Naive thymus-derived CD4-positive, alpha-beta T cell (primary cell): Measurements from ENCODE around the gene BRSK2. TPM values are rescaled to one million over a fixed set of nuclear protein-coding genes. Genes with fewer than 3 reads are reported as not detected.

ENCODE experiments used
- ATAC-seq: fragments of 150-1000 bp; cut with Tn5 transposase; 2 replicates; pipeline ENCODE4 v1.10.0; 2021; ENCODE audit warnings: mild to moderate bottlenecking, moderate library complexity
- CTCF ChIA-PET: fragments of 350-600 bp; sonication (Branson Sonifier 250); formaldehyde crosslinking; loops from one replicate; lab custom pipeline; 2021; ENCODE audit warnings: antibody characterized with exemption; lab: Charles Lee
- POLR2A ChIA-PET: fragments of 350-600 bp; sonication (Branson Sonifier 250); formaldehyde crosslinking; loops from one replicate; lab custom pipeline; 2021; ENCODE audit warnings: antibody characterized with exemption, inconsistent platforms; lab: Charles Lee
- DNase-seq, 9 donors: peaks; one replicate each; pipeline versions ENCODE4 v3.0.0 to v3.0.0-alpha.2; 2020 to 2022; ENCODE audit warnings: mixed read lengths in 1 of 9
- H3K27ac ChIP-seq: one replicate; pipeline ENCODE4 v1.7.0; 2013; ENCODE audit warnings: mild to moderate bottlenecking, low read depth, low read length, moderate library complexity
- H3K27me3 ChIP-seq, 2 donors: one replicate each; pipeline ENCODE4 v1.7.0; 2013; ENCODE audit warnings: low read length in 2 of 2, mild to moderate bottlenecking in 2 of 2, moderate library complexity in 2 of 2; ENCODE audit not compliant: control insufficient read depth in 2 of 2, insufficient read depth in 2 of 2
- H3K36me3 ChIP-seq, 3 experiments: 1 replicate in 2 of 3; 2 replicates in 1 of 3; pipeline ENCODE4 v1.7.0; 2013; ENCODE audit warnings: low read length in 3 of 3, mild to moderate bottlenecking in 3 of 3, moderate library complexity in 1 of 3; ENCODE audit not compliant: insufficient read depth in 3 of 3, control insufficient read depth in 2 of 3
- H3K4me1 ChIP-seq, 2 donors: one replicate each; pipeline ENCODE4 v1.7.0; 2013; ENCODE audit warnings: low read length in 2 of 2, mild to moderate bottlenecking in 2 of 2, moderate library complexity in 1 of 2; ENCODE audit not compliant: control insufficient read depth in 2 of 2, insufficient read depth in 2 of 2
- H3K4me3 ChIP-seq: 2 replicates; pipeline ENCODE4 v1.7.0; 2013; ENCODE audit warnings: mild to moderate bottlenecking, low read length
- H3K9me3 ChIP-seq, 3 experiments: 1 replicate in 2 of 3; 2 replicates in 1 of 3; pipeline ENCODE4 v1.7.0; 2013; ENCODE audit warnings: low read length in 3 of 3; ENCODE audit not compliant: control insufficient read depth in 2 of 3
- H3K27ac Mint-ChIP-seq, 9 donors: one replicate each; pipeline ENCODE4 v1.8.0; 2020 to 2022; ENCODE audit warnings: mixed read lengths in 9 of 9, mild to moderate bottlenecking in 8 of 9, moderate library complexity in 5 of 9, inconsistent platforms in 2 of 9
- H3K27me3 Mint-ChIP-seq, 5 donors: one replicate each; pipeline ENCODE4 v1.8.0; 2021 to 2022; ENCODE audit warnings: mixed read lengths in 5 of 5, mild to moderate bottlenecking in 1 of 5
- H3K36me3 Mint-ChIP-seq, 5 donors: one replicate each; pipeline ENCODE4 v1.8.0; 2020 to 2022; ENCODE audit warnings: mixed read lengths in 5 of 5, mild to moderate bottlenecking in 3 of 5, inconsistent platforms in 1 of 5
- H3K4me1 Mint-ChIP-seq, 7 donors: one replicate each; pipeline ENCODE4 v1.8.0; 2020 to 2022; ENCODE audit warnings: mixed read lengths in 7 of 7, mild to moderate bottlenecking in 3 of 7, inconsistent platforms in 1 of 7
- H3K4me3 Mint-ChIP-seq, 10 donors: one replicate each; pipeline ENCODE4 v1.8.0; 2020 to 2022; ENCODE audit warnings: mild to moderate bottlenecking in 10 of 10, mixed read lengths in 10 of 10, moderate library complexity in 6 of 10, inconsistent platforms in 2 of 10
- H3K9me3 Mint-ChIP-seq, 11 donors: one replicate each; pipeline ENCODE4 v1.8.0; 2020 to 2022; ENCODE audit warnings: mixed read lengths in 11 of 11, mild to moderate bottlenecking in 4 of 11, inconsistent platforms in 1 of 11, moderate library complexity in 1 of 11
- intact Hi-C, 2 donors: fragments of 100-400 bp; cut with micrococcal nuclease; formaldehyde crosslinking; loops; one replicate each; pipeline ENCODE4 v1.15.1; 2023
- polyA plus RNA-seq, 2 donors: library from polyadenylated mRNA; unstranded; fragments of 300-500 nt; fragmentation: Illumina TruSeq; gene quantifications; one replicate each; pipeline ENCODE4 v1.2.3, GENCODE V29; 2021
- total RNA-seq, 6 experiments: library from RNA in 5 of 6; stranded (reverse) in 5 of 6; gene quantifications; 1 replicate in 5 of 6; 2 replicates in 1 of 6; pipeline ENCODE4 v1.2.3 and lab custom pipeline; 2021 to 2026

The BRSK2 gene
- total and polyA plus RNA-seq, 7 experiments from 2014 or later = 0.27 to 0.51 (median 0.30) TPM; not detected in 4

- peaks cover 7 to 8% of the 10 kb centered on the region in 2 donors for H3K4me1 ChIP-seq
- no peaks in the 10 kb centered on the region for H3K9me3 ChIP-seq
- ChIA-PET CTCF (no interaction called here), POLR2A (no interaction called here)
- Mint-ChIP-seq H3K27me3 (peaks cover 23 to 33% (median 26%) of the 10 kb centered on the region in 5 donors), H3K4me3 (peak overlapping the region in 1 of 10 donors; percentile 34), H3K9me3 (no peaks in the 10 kb centered on the region), H3K4me1 (peaks cover 0 to 8% (median 5%) of the 10 kb centered on the region in 7 donors), H3K27ac (no peak overlapping the region), H3K36me3 (no peaks in the 10 kb centered on the region)
- H3K4me3 ChIP-seq = no peak overlapping the region
- H3K36me3 ChIP-seq = no peaks in the 10 kb centered on the region
- DNase-seq = no peak
- no peaks in the 10 kb centered on the region for H3K27me3 ChIP-seq
- intact Hi-C loops = no loop called here
- no peak for ATAC-seq
- H3K27ac ChIP-seq = no peak overlapping the region
These were observed 3.4 kb downstream of the BRSK2 start for GRCh38 chr11:1393038-1393710.

GRCh38 chr11:1394936-1395772 lies 5.4 kb downstream of the BRSK2 start:
- Histone ChIP-seq H3K9me3 (no peaks in the 10 kb centered on the region), H3K4me1 (no peaks in the 10 kb centered on the region), H3K4me3 (no peak overlapping the region), H3K36me3 (no peaks in the 10 kb centered on the region), H3K27ac (no peak overlapping the region), H3K27me3 (no peaks in the 10 kb centered on the region)
- intact Hi-C loops = no loop called here
- Mint-ChIP-seq H3K36me3 (no peaks in the 10 kb centered on the region), H3K4me3 (no peak overlapping the region), H3K9me3 (no peaks in the 10 kb centered on the region), H3K27me3 (peaks cover 23 to 27% (median 26%) of the 10 kb centered on the region in 5 donors), H3K4me1 (peaks cover 0 to 8% (median 5%) of the 10 kb centered on the region in 7 donors), H3K27ac (no peak overlapping the region)
- no peak for ATAC-seq
- DNase-seq = no peak
- POLR2A ChIA-PET = no interaction called here
- CTCF ChIA-PET = no interaction called here

- POLR2A ChIA-PET = no interaction called here
- CTCF ChIA-PET = no interaction called here
These were observed 6.1 kb downstream of the BRSK2 start for GRCh38 chr11:1395773-1396374.

GRCh38 chr11:1396375-1396841 lies 6.7 kb downstream of the BRSK2 start:
- Mint-ChIP-seq H3K27me3 (peaks cover 19 to 28% (median 22%) of the 10 kb centered on the region in 5 donors), H3K27ac (no peak overlapping the region), H3K4me3 (no peak overlapping the region), H3K9me3 (no peaks in the 10 kb centered on the region), H3K4me1 (peaks cover 0 to 5% (median 4%) of the 10 kb centered on the region in 7 donors), H3K36me3 (no peaks in the 10 kb centered on the region)
- ATAC-seq (no peak), DNase-seq (no peak)
- no peak overlapping the region for H3K4me3 ChIP-seq
- no peak overlapping the region for H3K27ac ChIP-seq
- no peaks in the 10 kb centered on the region for H3K27me3 ChIP-seq
- intact Hi-C loops = no loop called here
- ChIA-PET CTCF (no interaction called here), POLR2A (no interaction called here)
- H3K36me3 ChIP-seq = no peaks in the 10 kb centered on the region
- no peaks in the 10 kb centered on the region for H3K4me1 ChIP-seq
- no peaks in the 10 kb centered on the region for H3K9me3 ChIP-seq

More at GRCh38 chr11:1395773-1396374, 6.1 kb downstream of the BRSK2 start:
- ATAC-seq = no peak
- Mint-ChIP-seq H3K4me3 (no peak overlapping the region), H3K27me3 (peaks cover 23 to 27% (median 26%) of the 10 kb centered on the region in 5 donors), H3K27ac (no peak overlapping the region), H3K36me3 (no peaks in the 10 kb centered on the region), H3K4me1 (peaks cover 0 to 8% (median 5%) of the 10 kb centered on the region in 7 donors), H3K9me3 (no peaks in the 10 kb centered on the region)
- no peak for DNase-seq
- intact Hi-C loops = no loop called here
- Histone ChIP-seq H3K9me3 (no peaks in the 10 kb centered on the region), H3K4me1 (no peaks in the 10 kb centered on the region), H3K4me3 (no peak overlapping the region), H3K36me3 (no peaks in the 10 kb centered on the region), H3K27ac (no peak overlapping the region), H3K27me3 (no peaks in the 10 kb centered on the region)

- ChIA-PET POLR2A (no interaction called here), CTCF (no interaction called here)
- Histone ChIP-seq H3K4me1 (no peaks in the 10 kb centered on the region), H3K4me3 (no peak overlapping the region), H3K36me3 (no peaks in the 10 kb centered on the region), H3K9me3 (no peaks in the 10 kb centered on the region), H3K27ac (no peak overlapping the region), H3K27me3 (no peaks in the 10 kb centered on the region)
- H3K9me3 Mint-ChIP-seq = no peaks in the 10 kb centered on the region
- DNase-seq (no peak), ATAC-seq (no peak)
- peaks cover 10 to 19% (median 13%) of the 10 kb centered on the region in 5 donors for H3K27me3 Mint-ChIP-seq
- intact Hi-C loops = no loop called here
- no peak overlapping the region for H3K27ac Mint-ChIP-seq
- no peaks in the 10 kb centered on the region for H3K36me3 Mint-ChIP-seq
- no peaks in the 10 kb centered on the region for H3K4me1 Mint-ChIP-seq
- H3K4me3 Mint-ChIP-seq = no peak overlapping the region
These were observed 7.6 kb downstream of the BRSK2 start for GRCh38 chr11:1397146-1397861.

- Mint-ChIP-seq H3K4me1 (no peaks in the 10 kb centered on the region), H3K4me3 (no peak overlapping the region), H3K27me3 (peaks cover 6 to 12% (median 7%) of the 10 kb centered on the region in 5 donors), H3K36me3 (no peaks in the 10 kb centered on the region), H3K27ac (no peak overlapping the region), H3K9me3 (no peaks in the 10 kb centered on the region)
- no peaks in the 10 kb centered on the region for H3K4me1 ChIP-seq
- DNase-seq (no peak), ATAC-seq (no peak)
- CTCF ChIA-PET = no interaction called here
- no peak overlapping the region for H3K4me3 ChIP-seq
- no peaks in the 10 kb centered on the region for H3K9me3 ChIP-seq
- no peak overlapping the region for H3K27ac ChIP-seq
- POLR2A ChIA-PET = no interaction called here
- no peaks in the 10 kb centered on the region for H3K36me3 ChIP-seq
- intact Hi-C loops = no loop called here
- H3K27me3 ChIP-seq = no peaks in the 10 kb centered on the region
These were observed 8.3 kb downstream of the BRSK2 start for GRCh38 chr11:1397862-1398527.
